OCI-LY7 (cell line): ENCODE data around the gene RNF180. TPM values are rescaled to one million over a fixed set of nuclear protein-coding genes. Genes with fewer than 3 reads are reported as not detected.
A peak's percentile ranks its signal among the peaks of the same experiment; 100 is the strongest.

Experiments
- BruUV-seq: library from RNA; stranded (reverse); fragments of 400-500 nt; replicated peaks from 2 replicates; lab custom pipeline; 2021; lab: Mats Ljungman, UMichigan
- CTCF ChIA-PET: fragments of 300-600 bp; sonication (Branson Sonifier 250); formaldehyde crosslinking; loops from one replicate; lab custom pipeline; 2022; ENCODE audit warnings: antibody characterized with exemption; ENCODE audit not compliant: unreplicated experiment; lab: Charles Lee
- POLR2A ChIA-PET: fragments of 300-600 bp; sonication (Branson Sonifier 250); formaldehyde crosslinking; loops from one replicate; lab custom pipeline; 2022; ENCODE audit warnings: antibody characterized with exemption; lab: Charles Lee
- DNase-seq: peaks from one replicate; pipeline ENCODE4 v3.0.0-alpha.2; 2015; ENCODE audit warnings: low spot score
- H2AFZ ChIP-seq: fragments of 200-600 bp; sonication (generic), shearing (Covaris generic); 2 replicates; pipeline ENCODE4 v1.6.1; 2014; ENCODE audit warnings: mild to moderate bottlenecking, antibody characterized with exemption, low read length, moderate library complexity
- H3K27ac ChIP-seq: fragments of 200-600 bp; sonication (generic); 2 replicates; pipeline ENCODE4 v1.5.1; 2014; ENCODE audit warnings: mixed run types, low read depth, mild to moderate bottlenecking, moderate library complexity, low read length, inconsistent platforms; ENCODE audit not compliant: poor library complexity, severe bottlenecking
- H3K36me3 ChIP-seq: fragments of 200-600 bp; sonication (generic); 2 replicates; pipeline ENCODE4 v1.6.1; 2014; ENCODE audit warnings: mild to moderate bottlenecking, antibody characterized with exemption, low read length, moderate library complexity, mixed read lengths; ENCODE audit not compliant: insufficient read depth
- H3K4me1 ChIP-seq: fragments of 200-600 bp; sonication (generic); 2 replicates; pipeline ENCODE4 v1.5.1; 2014; ENCODE audit warnings: mild to moderate bottlenecking, low read length; ENCODE audit not compliant: insufficient read depth, poor library complexity, severe bottlenecking
- H3K4me2 ChIP-seq: fragments of 200-600 bp; sonication (generic); 2 replicates; pipeline ENCODE4 v1.6.1; 2014; ENCODE audit warnings: mild to moderate bottlenecking, low read length
- H3K4me3 ChIP-seq: fragments of 200-600 bp; sonication (generic); 2 replicates; pipeline ENCODE4 v1.5.1; 2014; ENCODE audit warnings: mild to moderate bottlenecking, low read depth, low read length; ENCODE audit not compliant: poor library complexity, severe bottlenecking
- H3K79me2 ChIP-seq: fragments of 200-600 bp; sonication (generic); 2 replicates; pipeline ENCODE4 v1.6.1; 2016; ENCODE audit warnings: low read depth, mild to moderate bottlenecking, low read length, moderate library complexity, mixed read lengths; ENCODE audit not compliant: insufficient read depth
- H3K9me2 ChIP-seq: fragments of 200-600 bp; sonication (generic); 2 replicates; pipeline ENCODE4 v1.6.1; 2016; ENCODE audit warnings: mild to moderate bottlenecking, low read length, mixed read lengths; ENCODE audit not compliant: insufficient read depth
- H3K9me3 ChIP-seq: fragments of 200-600 bp; sonication (generic); 2 replicates; pipeline ENCODE4 v1.6.1; 2014; ENCODE audit warnings: mild to moderate bottlenecking, mixed run types, low read length, mixed read lengths
- H4K20me1 ChIP-seq: fragments of 200-600 bp; sonication (generic); 2 replicates; pipeline ENCODE4 v1.6.1; 2014; ENCODE audit warnings: mild to moderate bottlenecking, antibody characterized with exemption, low read length, moderate library complexity, mixed read lengths; ENCODE audit not compliant: insufficient read depth
- EZH2phosphoT487 ChIP-seq: fragments of 200-600 bp; sonication (generic); IDR thresholded peaks from 2 replicates; pipeline ENCODE4 v1.6.1; 2018; ENCODE audit warnings: low read depth, borderline replicate concordance, mild to moderate bottlenecking, mixed run types, antibody characterized with exemption, low read length, moderate library complexity, mixed read lengths
- intact Hi-C: fragments of 100-400 bp; cut with micrococcal nuclease; formaldehyde crosslinking; loops from one replicate; pipeline ENCODE4 v1.10.0; 2022; ENCODE audit not compliant: unreplicated experiment
- total RNA-seq, 2 experiments: library from RNA; depleted of rRNA in 1 of 2; stranded (reverse); fragments of >200 nt in 1 of 2; shearing (Covaris generic) in 1 of 2; gene quantifications; 2 replicates each; pipeline ENCODE4 v1.2.3, GENCODE V29; 2014 to 2022
- TF ChIP-seq, protein P1 (sequence below): fragments of 200-600 bp; sonication (generic); conservative IDR thresholded peaks from 2 replicates; pipeline ENCODE4 v1.5.1; 2014; ENCODE audit warnings: mild to moderate bottlenecking, antibody characterized with exemption, low read length, moderate library complexity, mixed read lengths

RNF180 gene
- total RNA-seq, 2 experiments from 2014 or later: not detected

DNA sequence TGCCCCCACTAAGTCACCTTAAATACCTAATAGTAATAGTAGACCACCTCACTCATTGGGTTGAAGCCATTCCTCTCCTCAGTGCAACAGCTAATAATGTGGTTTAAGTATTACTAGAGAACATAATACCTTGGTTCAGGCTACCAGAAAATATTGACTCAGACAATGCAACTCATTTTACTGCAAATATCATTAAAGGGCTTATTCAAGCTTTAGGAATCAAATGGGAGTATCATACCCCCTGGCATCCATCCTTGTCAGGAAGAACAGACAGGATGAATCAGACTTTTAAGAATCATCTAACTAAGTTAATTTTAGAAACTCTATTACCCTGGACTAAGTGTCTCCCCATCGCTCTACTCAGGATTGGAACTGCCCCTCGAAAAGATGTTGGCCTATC, 6.8 kb upstream of the RNF180 start:
- H3K27ac ChIP-seq: no peak overlapping the region
- ChIA-PET POLR2A (interaction anchor here (2.2 kb wide), 1 partner anchor 14 kb away, joined by 5 read pairs; no protein-coding TSS in a partner anchor), CTCF (no interaction called here)
- H3K4me3 ChIP-seq: no peak overlapping the region
- TF ChIP-seq, protein P1, sequence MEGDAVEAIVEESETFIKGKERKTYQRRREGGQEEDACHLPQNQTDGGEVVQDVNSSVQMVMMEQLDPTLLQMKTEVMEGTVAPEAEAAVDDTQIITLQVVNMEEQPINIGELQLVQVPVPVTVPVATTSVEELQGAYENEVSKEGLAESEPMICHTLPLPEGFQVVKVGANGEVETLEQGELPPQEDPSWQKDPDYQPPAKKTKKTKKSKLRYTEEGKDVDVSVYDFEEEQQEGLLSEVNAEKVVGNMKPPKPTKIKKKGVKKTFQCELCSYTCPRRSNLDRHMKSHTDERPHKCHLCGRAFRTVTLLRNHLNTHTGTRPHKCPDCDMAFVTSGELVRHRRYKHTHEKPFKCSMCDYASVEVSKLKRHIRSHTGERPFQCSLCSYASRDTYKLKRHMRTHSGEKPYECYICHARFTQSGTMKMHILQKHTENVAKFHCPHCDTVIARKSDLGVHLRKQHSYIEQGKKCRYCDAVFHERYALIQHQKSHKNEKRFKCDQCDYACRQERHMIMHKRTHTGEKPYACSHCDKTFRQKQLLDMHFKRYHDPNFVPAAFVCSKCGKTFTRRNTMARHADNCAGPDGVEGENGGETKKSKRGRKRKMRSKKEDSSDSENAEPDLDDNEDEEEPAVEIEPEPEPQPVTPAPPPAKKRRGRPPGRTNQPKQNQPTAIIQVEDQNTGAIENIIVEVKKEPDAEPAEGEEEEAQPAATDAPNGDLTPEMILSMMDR: no peak
- no peak for TF ChIP-seq EZH2phosphoT487
- H3K9me3 ChIP-seq: no peaks in the 10 kb centered on the region
- no peaks in the 10 kb centered on the region for H3K79me2 ChIP-seq
- H3K36me3 ChIP-seq: no peaks in the 10 kb centered on the region
- H4K20me1 ChIP-seq: no peaks in the 10 kb centered on the region
- H2AFZ ChIP-seq: no peak overlapping the region
- H3K9me2 ChIP-seq: no peaks in the 10 kb centered on the region
- no peak overlapping the region for H3K4me2 ChIP-seq
- no peak for DNase-seq
- peaks cover 15% of the 10 kb centered on the region for H3K4me1 ChIP-seq
- no TSS peak for BruUV-seq
- intact Hi-C loops: no loop called here

DNA sequence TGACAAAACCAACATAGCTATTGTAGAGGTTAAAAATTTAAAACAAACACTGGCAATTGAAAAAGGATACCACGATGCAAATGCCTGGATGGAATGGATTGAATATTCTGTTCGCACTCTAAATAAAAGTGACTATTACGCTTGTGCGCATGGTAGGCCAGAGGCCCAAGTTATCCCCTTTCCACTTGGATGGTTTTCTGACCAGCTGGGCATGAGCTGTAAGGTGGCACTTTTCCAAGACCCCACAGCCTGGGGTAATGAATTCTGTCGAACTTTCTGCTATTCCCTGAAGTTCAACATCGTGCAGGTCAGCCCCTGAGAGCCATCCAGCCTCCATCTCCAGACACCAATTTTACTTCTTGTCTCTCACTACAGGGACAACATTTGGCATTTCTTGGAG, 5.4 kb upstream of the RNF180 start:
- intact Hi-C loops: no loop called here
- Histone ChIP-seq H3K9me2 (no peaks in the 10 kb centered on the region), H4K20me1 (no peaks in the 10 kb centered on the region), H3K9me3 (no peaks in the 10 kb centered on the region), H3K27ac (no peak overlapping the region), H3K4me2 (no peak overlapping the region), H3K4me3 (no peak overlapping the region), H3K79me2 (no peaks in the 10 kb centered on the region), H3K4me1 (peaks cover 15% of the 10 kb centered on the region), H2AFZ (no peak overlapping the region), H3K36me3 (no peaks in the 10 kb centered on the region)
- ChIA-PET POLR2A (interaction anchor here (2.2 kb wide), 1 partner anchor 15 kb away, joined by 5 read pairs; no protein-coding TSS in a partner anchor), CTCF (no interaction called here)
- no peak for DNase-seq
- no TSS peak for BruUV-seq
- TF ChIP-seq, protein P1: no peak
- TF ChIP-seq EZH2phosphoT487: no peak

DNA sequence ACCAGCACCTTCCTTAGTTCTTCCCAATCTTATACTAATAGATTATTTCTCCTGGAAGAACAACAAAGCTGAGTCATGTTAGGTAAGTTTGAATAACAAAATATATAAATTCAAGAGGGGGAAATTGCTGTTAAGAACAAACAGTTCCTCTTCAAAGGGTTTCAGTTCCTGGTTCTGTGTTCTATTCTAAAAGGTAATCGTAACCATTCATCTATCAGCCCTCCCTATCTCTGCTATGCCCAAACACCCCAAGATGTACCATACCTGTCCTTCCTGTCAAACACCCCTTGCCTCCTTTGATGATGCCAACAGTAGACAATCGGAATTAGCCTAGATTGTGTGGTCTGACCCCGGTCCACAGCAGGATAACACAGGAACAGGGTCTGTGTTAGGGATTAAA, 4.2 kb upstream of the RNF180 start:
- no peaks in the 10 kb centered on the region for H3K36me3 ChIP-seq
- intact Hi-C loops: no loop called here
- ChIA-PET CTCF (no interaction called here), POLR2A (no interaction called here)
- no peak overlapping the region for H3K27ac ChIP-seq
- H2AFZ ChIP-seq: 0 out of 2 replicates have a peak overlapping the region, but pooled peaks have one; percentile 38
- H3K4me1 ChIP-seq: peaks cover 15% of the 10 kb centered on the region
- peak; percentile 27 for DNase-seq
- no peak overlapping the region for H3K4me3 ChIP-seq
- TF ChIP-seq, protein P1: no peak
- TF ChIP-seq EZH2phosphoT487: no peak
- H3K79me2 ChIP-seq: no peaks in the 10 kb centered on the region
- BruUV-seq: no TSS peak
- peak overlapping the region; percentile 47 for H3K4me2 ChIP-seq
- no peaks in the 10 kb centered on the region for H4K20me1 ChIP-seq
- no peaks in the 10 kb centered on the region for H3K9me3 ChIP-seq
- no peaks in the 10 kb centered on the region for H3K9me2 ChIP-seq
